HuH-7.5 (cell line): Measurements from ENCODE around the gene ABHD5.

Source experiments
- DNase-seq: peaks from one replicate; pipeline ENCODE4 v3.0.0; 2011; ENCODE audit warnings: low spot score

ABHD5 gene

GRCh38 chr3:43685921-43686320 lies 4.8 kb upstream of the ABHD5 start:
- no peak for DNase-seq

- DNase-seq: no peak
These were observed 4.4 kb upstream of the ABHD5 start for GRCh38 chr3:43686333-43686699.

DNA sequence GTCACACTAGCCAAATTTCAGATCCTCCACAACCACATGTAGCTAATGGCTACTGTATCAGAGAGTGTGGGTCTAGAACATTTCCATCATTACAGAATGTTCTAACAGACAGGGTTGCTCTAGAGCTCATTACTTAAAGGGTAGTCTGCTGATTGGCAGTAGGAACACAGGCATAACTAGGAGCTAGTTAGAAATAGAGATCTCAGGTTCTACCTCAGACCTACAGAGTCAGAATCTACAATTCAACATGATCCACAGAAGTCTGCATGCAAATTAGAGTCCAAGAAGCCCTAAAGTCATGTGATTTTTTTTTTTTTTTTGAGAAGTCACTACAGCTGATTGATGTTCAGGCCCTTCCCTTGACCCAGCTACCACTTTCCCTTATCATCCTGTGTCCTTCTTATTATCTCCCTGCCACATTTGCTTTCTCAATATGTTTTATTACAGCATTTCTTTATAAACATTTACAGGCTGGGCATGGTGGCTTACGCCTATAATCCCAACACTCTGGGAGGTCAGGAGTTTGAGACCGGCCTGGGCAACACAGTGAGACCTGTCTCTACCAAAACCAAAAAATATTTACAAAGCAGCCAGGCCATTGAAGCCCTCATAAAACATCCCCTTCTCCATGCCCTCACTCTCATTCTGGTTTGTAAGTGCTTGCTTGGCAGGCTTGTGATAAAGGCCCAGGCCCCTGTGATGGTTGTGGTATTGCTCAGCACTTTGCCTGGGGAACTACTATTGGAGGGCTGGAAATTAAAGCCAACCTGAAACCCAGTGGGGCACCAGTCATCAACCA lies 3.8 kb upstream of the ABHD5 start:
- no peak for DNase-seq

DNA sequence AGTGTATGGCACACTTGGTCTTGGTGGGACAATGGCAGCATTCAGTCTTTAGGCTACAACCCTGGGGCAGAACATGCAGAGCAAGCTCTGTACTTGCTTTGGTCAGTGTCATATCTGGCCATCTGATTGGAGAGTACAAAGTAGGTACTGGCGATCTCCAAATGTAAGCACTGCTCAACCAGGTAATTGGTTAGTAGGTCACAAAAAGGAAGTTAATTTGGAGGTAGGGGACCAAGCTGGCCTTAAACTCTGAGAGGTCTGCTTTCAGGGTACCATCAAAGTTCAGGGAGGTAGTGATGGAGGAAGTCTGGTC lies 3.3 kb upstream of the ABHD5 start:
- DNase-seq: no peak

DNA sequence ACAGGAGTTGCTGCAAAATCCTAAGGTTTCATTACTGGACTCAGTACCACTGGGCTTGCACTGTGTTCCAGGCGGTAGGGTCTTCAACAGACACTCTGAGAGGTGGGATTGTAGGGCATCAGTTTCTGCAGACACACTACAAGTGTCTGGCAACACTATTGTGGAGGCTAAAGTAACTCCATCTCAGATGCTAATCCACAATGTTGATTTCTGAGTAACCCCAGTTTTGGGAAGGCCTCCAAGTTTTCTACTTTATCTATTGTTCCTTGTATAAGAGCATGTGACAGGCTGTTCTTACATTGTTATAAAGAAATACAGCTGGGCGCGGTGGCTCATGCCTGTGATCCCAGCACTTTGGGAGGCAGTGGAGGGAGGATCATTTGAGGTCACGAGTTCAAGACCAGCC lies 2.5 kb upstream of the ABHD5 start:
- DNase-seq: no peak

DNA sequence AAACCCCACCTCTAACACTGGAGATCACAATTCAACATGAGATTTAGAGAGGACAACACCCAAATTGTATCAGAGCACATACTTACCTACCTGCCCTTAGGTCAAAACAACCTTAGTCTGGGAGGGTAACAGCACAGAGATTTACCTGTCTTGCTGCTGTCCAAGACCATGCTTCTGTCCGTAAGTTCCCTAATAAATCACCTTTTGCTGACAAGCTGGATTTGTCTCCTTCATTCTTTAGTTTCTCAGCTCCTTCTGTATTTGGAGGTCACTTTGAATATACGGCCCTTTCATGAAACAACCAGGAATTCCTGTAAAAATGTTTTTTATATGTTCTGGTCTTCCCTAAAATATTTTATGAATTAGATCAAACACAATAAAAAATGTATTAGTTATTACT lies 1.6 kb upstream of the ABHD5 start:
- DNase-seq: no peak

DNA sequence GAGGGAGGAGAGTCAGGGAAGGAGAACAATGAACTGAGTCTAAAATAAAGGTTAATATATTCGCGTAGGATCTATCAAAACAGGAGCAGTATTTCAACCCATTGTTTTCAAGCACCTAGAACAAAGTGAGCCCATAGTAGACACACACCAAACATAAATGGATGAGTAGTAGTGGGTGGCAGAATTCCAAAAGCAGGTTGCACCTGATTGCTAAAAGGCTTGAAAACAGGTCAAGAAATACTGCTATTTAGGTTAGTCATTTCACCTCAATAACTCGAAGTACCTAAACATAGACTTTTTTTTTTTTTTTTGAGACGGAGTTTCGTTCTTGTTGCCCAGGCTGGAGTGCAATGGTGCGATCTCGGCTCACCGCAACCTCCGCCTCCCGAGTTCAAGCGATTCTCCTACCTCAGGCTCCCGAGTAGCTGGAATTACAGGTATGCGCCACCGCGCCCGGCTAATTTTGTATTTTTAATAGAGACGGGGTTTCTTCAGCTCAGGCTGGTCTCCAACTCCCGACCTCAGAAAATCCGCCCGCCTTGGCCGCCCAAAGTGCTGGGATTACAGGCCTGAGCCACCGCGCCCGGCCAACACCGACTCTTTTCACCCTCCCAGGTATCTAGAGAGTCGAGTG lies 855 bp upstream of the ABHD5 start:
- no peak for DNase-seq

DNA sequence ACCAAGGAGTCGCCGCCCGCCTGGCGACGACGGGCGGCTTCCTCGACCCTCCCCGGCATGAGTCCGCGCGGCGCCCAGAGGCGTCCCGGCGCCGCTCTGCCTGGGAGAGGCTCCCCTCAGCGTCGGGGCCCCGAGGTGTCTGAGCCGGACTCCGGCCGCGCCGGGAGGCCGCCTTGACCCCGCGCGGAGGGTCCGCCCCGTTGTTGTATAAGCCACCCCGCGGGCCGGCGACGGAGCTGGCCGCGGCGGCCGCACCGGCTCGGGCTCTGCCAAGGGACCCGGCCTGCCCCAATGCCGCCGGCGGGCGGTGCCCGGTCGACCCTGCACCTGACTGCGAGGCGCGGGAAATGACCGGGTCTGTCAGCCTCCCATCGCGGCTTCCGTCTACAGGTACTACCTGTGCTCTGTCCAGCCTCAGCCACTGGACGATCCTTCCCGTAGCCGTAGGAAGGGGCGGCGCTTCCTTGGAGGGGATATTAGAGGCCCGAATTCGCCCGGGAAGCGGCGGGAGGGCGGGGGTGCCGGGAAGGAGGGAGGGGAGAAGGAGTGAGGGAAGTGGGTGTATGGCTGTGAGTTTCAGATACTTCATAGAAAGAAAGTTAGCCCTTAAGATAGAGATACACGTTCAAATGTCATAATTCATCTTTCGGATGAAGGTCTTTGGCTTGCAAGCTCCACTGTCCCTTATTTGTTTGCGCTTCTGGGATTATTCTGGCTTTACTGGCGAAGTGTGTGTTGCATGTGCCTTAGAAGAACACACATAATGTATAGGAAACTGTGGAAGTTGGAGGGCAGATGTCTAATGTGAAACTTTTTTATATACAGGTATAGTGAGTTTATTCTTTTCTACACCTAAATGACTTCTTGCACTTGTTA lies 620 bp downstream of the ABHD5 start:
- peak; percentile 59 for DNase-seq

DNA sequence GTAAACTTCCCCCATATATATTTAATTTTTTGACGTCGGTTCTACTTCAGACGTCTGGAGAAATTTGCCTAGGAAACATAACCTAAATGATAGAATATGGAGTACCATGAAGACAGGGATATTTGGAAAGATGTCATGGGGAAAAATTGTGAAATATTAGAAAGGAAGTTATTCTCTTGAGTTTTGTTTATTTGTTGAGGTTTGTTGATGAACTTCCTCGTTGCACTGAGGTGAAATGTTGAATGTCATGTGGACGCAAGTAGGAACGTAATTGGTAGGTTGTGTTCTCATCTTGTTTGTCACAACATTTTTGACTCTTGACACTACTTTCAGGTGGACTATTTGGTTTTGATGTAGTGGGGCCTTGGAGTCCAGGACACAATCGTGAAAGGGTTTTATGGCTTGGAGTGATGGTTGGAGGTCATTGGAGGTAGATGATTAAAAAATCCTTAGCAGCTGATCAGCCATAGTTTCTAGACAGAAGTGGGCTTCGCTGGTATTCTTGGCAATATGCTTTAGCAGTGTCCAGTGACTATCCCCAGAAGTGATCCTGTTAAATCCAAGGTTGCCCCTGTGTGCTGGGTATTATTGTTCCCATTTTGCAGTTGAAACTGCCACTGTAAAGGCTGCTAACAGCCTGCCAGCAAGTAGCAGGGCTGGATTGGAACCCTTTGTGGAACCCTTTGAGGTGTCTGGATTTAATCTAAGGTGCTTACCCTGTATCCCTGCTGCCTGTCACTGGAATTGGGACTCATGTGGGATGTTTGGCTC lies 1.5 kb downstream of the ABHD5 start:
- DNase-seq: no peak

- DNase-seq: no peak
These were observed 2.2 kb downstream of the ABHD5 start for GRCh38 chr3:43692971-43693370.

- DNase-seq: no peak
These were observed 2.9 kb downstream of the ABHD5 start for GRCh38 chr3:43693594-43693993.

- DNase-seq: no peak
These were observed 4.7 kb downstream of the ABHD5 start for GRCh38 chr3:43695443-43695842.

DNA sequence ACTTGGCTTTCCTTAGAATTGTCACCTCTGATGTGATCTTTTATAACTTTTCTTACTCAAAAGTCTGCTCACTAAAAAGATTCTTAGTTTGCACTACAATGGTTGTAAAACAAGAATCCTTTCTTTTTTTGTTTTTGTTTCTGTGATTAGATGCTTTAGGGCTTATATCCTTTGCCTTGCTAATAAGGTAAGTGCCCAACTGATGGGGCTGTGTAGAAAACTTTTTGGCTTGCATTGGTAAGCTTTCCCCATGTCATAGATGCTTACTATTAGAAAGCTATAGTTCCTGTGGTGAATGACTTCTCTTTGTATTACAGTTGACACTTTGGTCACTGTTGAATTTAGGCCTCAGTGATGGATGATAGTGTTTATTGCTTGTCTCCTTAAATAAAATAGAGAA lies 5.1 kb downstream of the ABHD5 start:
- DNase-seq: no peak

- DNase-seq: no peak
These were observed 5.7 kb downstream of the ABHD5 start for GRCh38 chr3:43696441-43696840.

GRCh38 chr3:43696881-43697280 lies 6.1 kb downstream of the ABHD5 start:
- DNase-seq: no peak

DNA sequence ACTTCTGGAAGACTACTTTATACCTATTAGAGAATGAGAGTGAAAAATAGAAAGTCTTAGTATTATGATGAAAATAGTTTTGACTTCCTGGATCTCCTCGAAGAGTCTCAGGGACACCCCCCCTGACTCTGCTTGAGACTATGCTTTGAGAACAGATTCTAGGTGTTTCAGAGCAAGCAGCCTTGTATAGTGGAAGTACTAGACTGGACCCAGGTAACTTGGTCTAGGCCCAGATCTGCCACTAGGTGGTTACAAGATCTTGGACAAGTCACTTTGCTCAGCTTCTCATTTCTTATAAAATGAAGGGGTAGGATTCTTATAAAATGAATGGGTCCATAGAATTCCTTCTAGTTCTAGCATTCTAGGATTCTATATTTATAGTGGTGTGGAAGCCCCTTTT lies 9.1 kb downstream of the ABHD5 start:
- DNase-seq: no peak

DNA sequence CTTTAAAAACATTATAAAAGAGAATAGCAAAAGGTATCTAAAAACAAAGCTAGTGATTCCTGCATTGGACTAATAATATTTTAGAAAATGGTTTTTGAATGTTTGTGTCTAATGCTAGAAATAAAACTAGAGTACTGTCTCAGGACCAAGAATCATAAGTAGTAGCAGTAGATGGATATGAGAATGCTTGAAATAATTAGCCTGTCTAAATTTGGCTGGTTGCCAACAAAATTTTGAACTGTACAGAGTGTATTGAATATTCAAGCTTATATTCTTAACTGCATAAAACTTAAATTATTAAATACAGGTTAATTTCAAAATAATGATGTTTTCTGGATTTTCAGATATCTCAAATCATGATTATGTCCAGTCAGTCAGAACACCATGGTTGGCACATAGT lies 14.0 kb downstream of the ABHD5 start:
- DNase-seq: no peak

DNA sequence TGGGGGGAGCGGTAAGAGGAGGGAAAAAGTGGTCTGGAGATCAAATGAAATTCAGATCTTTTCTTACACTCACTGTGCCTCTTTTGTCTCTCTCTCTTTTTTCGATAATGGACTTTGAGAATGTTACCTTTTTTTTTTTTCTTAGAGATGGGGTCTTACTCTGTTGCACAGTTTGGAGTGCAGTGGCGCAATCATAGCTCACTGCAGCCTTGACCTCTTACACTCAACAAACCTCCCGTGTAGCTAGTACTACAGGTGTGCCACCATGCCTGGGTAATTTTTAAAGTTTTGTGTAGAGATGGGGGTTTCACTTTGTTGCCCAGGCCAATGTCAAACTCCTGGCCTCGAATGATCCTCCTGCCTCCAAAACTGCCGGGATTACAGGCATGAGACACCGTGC lies 15.6 kb downstream of the ABHD5 start:
- no peak for DNase-seq

GRCh38 chr3:43707266-43707665 lies 16.5 kb downstream of the ABHD5 start:
- no peak for DNase-seq

GRCh38 chr3:43707998-43708397 lies 17.3 kb downstream of the ABHD5 start:
- DNase-seq: no peak

DNA sequence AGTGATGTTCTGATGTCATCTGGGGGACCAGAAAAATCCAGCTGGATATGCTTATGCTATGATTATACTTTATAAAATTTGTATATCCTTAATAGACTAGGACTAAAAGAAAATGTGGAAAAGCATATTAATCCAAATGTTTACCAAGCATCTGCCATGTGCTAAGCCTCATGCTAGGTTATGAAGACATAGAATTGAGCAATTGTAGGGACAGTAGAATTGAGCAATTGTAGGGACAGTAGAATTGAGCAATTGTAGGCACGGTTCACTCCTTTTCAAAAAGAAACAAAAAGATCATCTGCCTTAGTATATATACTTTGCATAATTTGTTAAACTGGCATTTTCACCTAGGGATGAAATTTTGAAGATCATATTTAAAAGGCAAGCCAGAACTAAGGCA lies 18.3 kb downstream of the ABHD5 start:
- DNase-seq: no peak

- DNase-seq: no peak
These were observed 19.9 kb downstream of the ABHD5 start for GRCh38 chr3:43710607-43711006.
